OCI-LY3 (cell line): ENCODE data around the gene UBE2U.

Experiments
- CTCF ChIP-seq: fragments of 200-600, 300-600 bp; sonication (generic); IDR thresholded peaks from 2 replicates; pipeline ENCODE4 v1.5.1; 2014; ENCODE audit warnings: antibody characterized with exemption, low read length, low read depth
- EZH2phosphoT487 ChIP-seq: fragments of 200-600 bp; shearing (Covaris generic); IDR thresholded peaks from 2 replicates; pipeline ENCODE4 v1.6.1; 2018; ENCODE audit warnings: antibody characterized with exemption, mixed run types, low read depth

GRCh38 chr1:64266991-64267390 lies 63.6 kb downstream of the UBE2U start:
- TF ChIP-seq CTCF: no peak
- no peak for TF ChIP-seq EZH2phosphoT487
